Esophagus muscularis mucosa (tissue), 4 donors: ENCODE results near the gene SNAPC3. TPM values are rescaled to one million over a fixed set of nuclear protein-coding genes. Genes with fewer than 3 reads are reported as not detected.

Source experiments
- DNase-seq: peaks from one replicate; pipeline ENCODE4 v3.0.0-alpha.2; 2017; ENCODE audit errors: extremely low spot score
- H3K27ac ChIP-seq, 4 donors: fragments of 200-600 bp; sonication (generic); replicated peaks in 1 of 4; 1 replicate in 3 of 4; 2 replicates in 1 of 4; pipeline ENCODE4 v1.5.1; 2016 to 2019; ENCODE audit warnings: mild to moderate bottlenecking in 1 of 4
- H3K27me3 ChIP-seq, 4 donors: fragments of 200-600 bp; sonication (generic); one replicate each; pipeline versions ENCODE4 v1.5.1 to v1.6.0; 2016 to 2019
- H3K36me3 ChIP-seq, 4 donors: fragments of 200-600 bp; sonication (generic); one replicate each; pipeline ENCODE4 v1.5.1; 2016 to 2019
- H3K4me1 ChIP-seq, 4 donors: fragments of 200-600 bp; sonication (generic); one replicate each; pipeline ENCODE4 v1.5.1; 2016 to 2019
- H3K4me3 ChIP-seq, 4 donors: fragments of 200-600 bp; sonication (generic); 1 replicate in 2 of 4; 2 replicates in 2 of 4; pipeline ENCODE4 v1.5.1; 2016 to 2019; ENCODE audit warnings: mild to moderate bottlenecking in 4 of 4, moderate library complexity in 1 of 4
- H3K9me3 ChIP-seq, 4 donors: fragments of 200-600 bp; sonication (generic); 1 replicate in 3 of 4; 2 replicates in 1 of 4; pipeline ENCODE4 v1.5.1; 2016 to 2019
- CTCF ChIP-seq, 3 experiments: fragments of 200-600 bp in 2 of 3; fragments of 450-650 bp in 1 of 3; sonication (generic) in 2 of 3; IDR thresholded peaks; one replicate each; pipeline ENCODE4 v1.5.1; 2017 to 2019; ENCODE audit warnings: antibody characterized with exemption in 3 of 3, mild to moderate bottlenecking in 2 of 3, moderate library complexity in 1 of 3
- EP300 ChIP-seq: sonication (generic); formaldehyde crosslinking; IDR thresholded peaks from one replicate; pipeline ENCODE4 v1.6.1; 2017; ENCODE audit warnings: antibody characterized with exemption
- POLR2A ChIP-seq: fragments of 450-650 bp; IDR thresholded peaks from one replicate; pipeline ENCODE4 v1.6.1; 2017; ENCODE audit warnings: antibody characterized with exemption, moderate library complexity, mild to moderate bottlenecking, low read depth
- POLR2AphosphoS5 ChIP-seq, 2 donors: sonication (generic); formaldehyde crosslinking; IDR thresholded peaks; one replicate each; pipeline ENCODE4 v1.6.1; 2017; ENCODE audit warnings: antibody characterized with exemption in 2 of 2
- WGBS: methylation state at CpG from one replicate; pipeline ENCODE4 v1.1.5; 2018; 5-methylcytosine and 5-hydroxymethylcytosine counted together
- intact Hi-C: fragments of 100-400 bp; cut with DNase I; formaldehyde crosslinking; loops from one replicate; pipeline ENCODE4 v1.15.1; 2023
- total RNA-seq, 4 donors: library from RNA; depleted of rRNA; stranded (reverse); fragments of >200 nt; gene quantifications; one replicate each; pipeline versions ENCODE4 v1.1.0 to v1.2.1, GENCODE V29; 2016

Gene SNAPC3
- total RNA-seq, result 10 to 100 TPM; 26.3 to 38.8 (median 34.6) TPM

DNA sequence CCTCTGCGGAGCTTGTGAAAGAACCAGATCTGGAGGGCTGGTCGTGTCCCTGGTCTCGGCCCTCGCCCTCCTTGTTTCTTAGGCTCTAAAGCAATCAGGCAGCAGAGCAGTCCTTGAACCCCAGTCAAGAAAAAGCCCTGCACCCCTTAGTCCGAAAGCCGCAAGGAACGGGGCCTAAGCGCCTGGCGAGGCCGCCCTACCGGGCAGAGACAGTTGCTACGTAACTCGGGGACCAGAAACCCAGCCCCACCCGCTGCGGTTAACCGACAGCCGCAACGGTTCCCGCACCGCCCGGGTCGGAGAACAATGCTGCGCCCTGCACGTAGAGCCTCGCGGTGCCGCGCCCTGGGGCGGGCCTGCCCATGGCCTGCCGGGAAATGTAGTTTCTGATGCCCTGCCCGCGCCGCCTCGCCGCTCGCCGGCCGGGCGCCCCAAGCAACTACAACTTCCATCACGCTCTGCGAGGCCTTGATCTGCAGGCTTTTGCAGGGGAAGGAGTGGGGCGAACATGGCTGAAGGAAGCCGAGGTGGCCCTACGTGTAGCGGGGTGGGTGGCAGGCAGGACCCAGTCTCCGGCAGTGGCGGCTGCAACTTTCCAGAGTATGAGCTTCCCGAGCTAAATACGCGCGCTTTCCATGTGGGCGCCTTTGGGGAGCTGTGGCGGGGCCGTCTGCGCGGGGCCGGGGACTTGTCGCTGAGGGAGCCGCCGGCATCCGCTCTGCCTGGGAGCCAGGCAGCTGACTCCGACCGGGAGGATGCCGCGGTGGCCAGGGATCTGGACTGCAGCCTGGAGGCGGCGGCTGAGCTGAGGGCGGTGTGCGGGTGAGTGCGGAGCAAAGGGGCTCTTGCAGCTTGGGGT is at the start of gene SNAPC3:
Gene SNAPC3, plus strand, starts transcription at position 505 of the 859 bp plus-strand sequence. Its CDS starts 4 bp downstream, at position 509.
- DNase-seq, result peak; percentile 97
- WGBS, result 0% methylated on average over 17 of the region's 70 CpGs
- TF ChIP-seq EP300 (peak; percentile 80), CTCF (IDR thresholded peaks at IDR 0.05) (peak in 1 of 3 experiments; percentile 13), POLR2AphosphoS5 (IDR thresholded peaks at IDR 0.05) (peak; percentile 90), POLR2A (peak; percentile 27)
- Histone ChIP-seq H3K27me3 (no peaks in the 10 kb centered on the region), H3K36me3 (peaks cover 7 to 29% (median 18%) of the 10 kb centered on the region in 4 donors), H3K9me3 (no peaks in the 10 kb centered on the region), H3K27ac (peak within 1 kb of the TSS; percentile 90 to 94 (median 92)), H3K4me1 (peaks cover 30 to 43% (median 43%) of the 10 kb centered on the region in 4 donors), H3K4me3 (peak within 1 kb of the TSS; percentile 79 to 93 (median 88))
- intact Hi-C loops, result loop anchor here (5.0 to 10.0 kb wide), 3 partner anchors 52 to 130 kb away; partner anchors contain the start of gene CCDC171

- no peaks in the 10 kb centered on the region for H3K36me3 ChIP-seq
- 66% methylated on average over 2 of the region's 2 CpGs for WGBS
These were observed 48.8 kb upstream of the SNAPC3 start for GRCh38 chr9:15373881-15374280.

GRCh38 chr9:15374310-15374709 is 48.4 kb upstream of the SNAPC3 start:
- intact Hi-C loops, result no loop called here

More at GRCh38 chr9:15373881-15374280, 48.8 kb upstream of the SNAPC3 start:
- H3K4me3 ChIP-seq, result no peak overlapping the region
- intact Hi-C loops, result no loop called here
- TF ChIP-seq POLR2AphosphoS5 (IDR thresholded peaks at IDR 0.05), result no peak
- no peak for TF ChIP-seq EP300
- TF ChIP-seq CTCF (IDR thresholded peaks at IDR 0.05), result no peak
- no peaks in the 10 kb centered on the region for H3K27me3 ChIP-seq
- H3K27ac ChIP-seq, result peak overlapping the region in 2 of 4 donors; percentile 40 to 52
- H3K4me1 ChIP-seq, result peaks cover 0 to 27% (median 16%) of the 10 kb centered on the region in 4 donors
- no peak for DNase-seq
- no peaks in the 10 kb centered on the region for H3K9me3 ChIP-seq

DNA sequence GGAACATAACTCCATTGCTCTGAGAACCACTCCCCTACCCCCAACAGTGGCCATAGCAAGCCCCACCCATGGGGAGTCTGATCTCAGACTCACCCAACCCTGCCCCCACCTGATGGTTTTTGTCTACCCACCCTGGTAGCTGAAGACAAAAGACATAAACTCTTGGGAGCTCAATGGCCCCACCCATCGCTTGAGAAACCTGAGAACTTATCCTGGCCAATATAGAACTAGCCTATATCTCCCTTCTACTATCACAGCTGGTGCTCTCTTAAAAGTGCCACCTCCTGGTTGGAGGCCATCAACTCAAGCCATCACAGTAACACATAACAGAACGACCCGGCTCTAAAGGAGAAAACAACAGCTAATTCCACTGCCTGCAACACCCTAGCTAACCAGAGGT is 47.9 kb upstream of the SNAPC3 start:
- peaks cover 0 to 27% (median 16%) of the 10 kb centered on the region in 4 donors for H3K4me1 ChIP-seq
- no peak overlapping the region for H3K27ac ChIP-seq
- DNase-seq, result no peak
- H3K27me3 ChIP-seq, result no peaks in the 10 kb centered on the region
- no peak overlapping the region for H3K4me3 ChIP-seq
- TF ChIP-seq POLR2AphosphoS5 (IDR thresholded peaks at IDR 0.05) (no peak), EP300 (no peak), CTCF (IDR thresholded peaks at IDR 0.05) (no peak), POLR2A (no peak)
- WGBS, result 90% methylated on average over 3 of the region's 3 CpGs
- no peaks in the 10 kb centered on the region for H3K9me3 ChIP-seq
- H3K36me3 ChIP-seq, result no peaks in the 10 kb centered on the region
- intact Hi-C loops, result no loop called here

More at GRCh38 chr9:15374310-15374709, 48.4 kb upstream of the SNAPC3 start:
- no peak overlapping the region for H3K27ac ChIP-seq
- H3K9me3 ChIP-seq, result no peaks in the 10 kb centered on the region
- DNase-seq, result no peak
- WGBS, result 84% methylated on average over 4 of the region's 4 CpGs
- H3K4me3 ChIP-seq, result no peak overlapping the region
- H3K4me1 ChIP-seq, result peaks cover 0 to 27% (median 16%) of the 10 kb centered on the region in 4 donors
- H3K36me3 ChIP-seq, result no peaks in the 10 kb centered on the region
- no peaks in the 10 kb centered on the region for H3K27me3 ChIP-seq
- no peak for TF ChIP-seq EP300
- TF ChIP-seq POLR2AphosphoS5 (IDR thresholded peaks at IDR 0.05), result no peak
- TF ChIP-seq POLR2A, result no peak
- TF ChIP-seq CTCF (IDR thresholded peaks at IDR 0.05), result no peak
